ENCODE results near the gene JPH3.

JPH3 gene

DNA sequence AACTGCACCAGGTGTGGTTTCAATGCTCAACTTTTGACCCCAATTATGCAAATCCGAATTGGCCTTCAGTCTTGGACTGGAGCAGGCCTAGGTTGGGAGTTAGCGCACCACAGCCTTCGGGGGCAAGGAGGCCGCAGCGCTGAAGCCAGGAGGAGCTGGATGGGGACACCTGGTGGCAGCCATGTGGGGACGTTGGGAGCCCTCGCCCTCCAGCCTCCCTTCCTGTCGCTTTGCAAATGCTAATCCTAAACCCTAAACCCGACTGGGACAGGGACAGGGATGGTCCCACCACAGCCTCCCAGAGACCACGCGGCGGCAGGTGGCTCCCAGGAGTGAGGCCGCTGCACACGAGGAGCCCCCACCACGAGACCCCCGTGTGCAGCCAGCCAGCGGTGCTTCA is 104.8 kb downstream of the JPH3 start:
- H3K4me3 ChIP-seq (ENCODE audit: low read depth, low read length), result no peak overlapping the region
- in situ Hi-C loops (cut with HindIII; ENCODE audit: low pct_ligation_motif_present, low sequenced_read_pairs), result no loop called here
- no peak for DNase-seq
- H3K36me3 ChIP-seq (replicated peaks), result peaks cover 13% of the 10 kb centered on the region
- TF ChIP-seq, protein P1, sequence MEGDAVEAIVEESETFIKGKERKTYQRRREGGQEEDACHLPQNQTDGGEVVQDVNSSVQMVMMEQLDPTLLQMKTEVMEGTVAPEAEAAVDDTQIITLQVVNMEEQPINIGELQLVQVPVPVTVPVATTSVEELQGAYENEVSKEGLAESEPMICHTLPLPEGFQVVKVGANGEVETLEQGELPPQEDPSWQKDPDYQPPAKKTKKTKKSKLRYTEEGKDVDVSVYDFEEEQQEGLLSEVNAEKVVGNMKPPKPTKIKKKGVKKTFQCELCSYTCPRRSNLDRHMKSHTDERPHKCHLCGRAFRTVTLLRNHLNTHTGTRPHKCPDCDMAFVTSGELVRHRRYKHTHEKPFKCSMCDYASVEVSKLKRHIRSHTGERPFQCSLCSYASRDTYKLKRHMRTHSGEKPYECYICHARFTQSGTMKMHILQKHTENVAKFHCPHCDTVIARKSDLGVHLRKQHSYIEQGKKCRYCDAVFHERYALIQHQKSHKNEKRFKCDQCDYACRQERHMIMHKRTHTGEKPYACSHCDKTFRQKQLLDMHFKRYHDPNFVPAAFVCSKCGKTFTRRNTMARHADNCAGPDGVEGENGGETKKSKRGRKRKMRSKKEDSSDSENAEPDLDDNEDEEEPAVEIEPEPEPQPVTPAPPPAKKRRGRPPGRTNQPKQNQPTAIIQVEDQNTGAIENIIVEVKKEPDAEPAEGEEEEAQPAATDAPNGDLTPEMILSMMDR (IDR thresholded peaks at IDR 0.05; ENCODE audit: low read depth, low read length, missing control alignments), result peak; percentile 15
- no peak overlapping the region for H3K27ac ChIP-seq
- no peaks in the 10 kb centered on the region for H3K27me3 ChIP-seq (replicated peaks)

DNA sequence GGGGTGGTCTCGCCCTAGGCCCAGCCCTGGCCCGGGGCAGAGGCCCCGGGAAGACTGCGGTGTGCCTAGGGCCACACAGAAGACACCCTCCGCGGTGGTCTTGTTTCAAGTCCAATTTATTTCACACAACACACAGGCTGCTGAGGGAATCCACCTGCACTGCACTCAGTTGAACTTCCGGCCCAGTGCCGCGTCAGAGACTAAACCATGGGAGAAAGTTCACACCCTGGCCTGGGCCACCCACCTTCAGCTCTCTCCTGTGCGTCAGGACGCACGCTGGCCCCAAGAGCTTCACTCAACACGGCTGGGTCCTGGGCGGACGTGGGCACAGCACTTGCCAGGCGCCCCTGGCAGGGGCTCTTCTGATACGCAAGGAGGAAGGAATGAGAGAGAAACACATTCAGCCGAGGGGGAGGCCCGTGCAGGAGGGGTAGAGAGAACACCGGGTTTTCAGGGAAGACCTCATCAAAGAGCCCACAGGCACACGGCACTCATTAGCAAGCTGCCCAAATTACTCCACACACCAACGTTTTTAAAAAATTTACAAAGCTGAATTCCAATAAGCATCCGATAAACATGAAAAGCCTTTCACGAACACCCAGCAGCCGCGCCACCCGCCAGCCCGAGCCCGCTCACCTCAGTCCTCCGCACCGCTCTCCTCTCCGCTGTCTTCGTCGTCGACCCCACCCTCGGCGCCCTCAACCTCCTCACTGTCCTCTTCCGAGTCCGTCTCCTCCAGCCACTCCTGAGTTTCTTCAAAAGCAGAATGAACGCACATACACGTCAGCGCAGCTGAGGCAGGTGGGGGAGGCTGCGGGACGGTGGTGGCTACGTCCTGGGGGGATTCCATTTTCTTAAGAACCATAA is 105.6 kb downstream of the JPH3 start:
- in situ Hi-C loops (cut with HindIII; ENCODE audit: low pct_ligation_motif_present, low sequenced_read_pairs), result no loop called here
- peaks cover 12% of the 10 kb centered on the region for H3K36me3 ChIP-seq (replicated peaks)

DNA sequence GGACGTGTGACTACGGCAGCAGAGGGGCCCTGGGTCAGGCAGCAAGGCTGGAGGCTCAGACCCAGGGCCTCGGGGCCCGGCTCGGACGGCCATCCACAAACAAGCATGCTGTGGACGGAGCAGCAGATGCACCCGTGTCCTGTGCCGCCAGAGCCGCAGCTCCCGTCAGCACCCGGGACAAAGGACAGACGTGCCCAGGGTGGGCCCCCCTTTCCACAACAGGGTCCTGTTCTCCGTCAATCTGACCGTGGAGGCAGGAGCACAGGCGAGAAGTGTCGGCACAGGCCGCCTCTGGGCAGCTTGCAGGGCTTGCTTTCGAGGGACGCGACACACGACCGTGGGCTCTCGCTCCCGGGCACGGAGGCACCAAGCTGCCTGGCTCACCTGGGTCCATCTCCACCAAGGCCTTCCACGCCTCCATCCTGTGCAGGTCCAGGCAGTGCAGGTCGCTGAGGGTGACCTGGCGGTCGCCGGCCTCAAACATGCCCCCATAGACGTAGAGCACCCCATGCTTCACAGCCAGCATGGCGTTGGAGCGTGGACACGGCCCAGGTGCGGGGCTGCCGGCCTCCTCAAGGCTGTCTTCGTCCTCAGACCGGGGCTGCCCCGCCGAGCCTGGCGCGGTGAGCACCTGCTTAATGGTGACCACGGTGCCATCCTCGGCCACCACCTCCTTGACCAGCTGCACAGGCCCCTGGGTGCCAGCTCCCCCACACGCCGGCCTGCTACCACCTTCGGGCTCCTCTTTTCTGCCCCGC is 106.8 kb downstream of the JPH3 start:
- Histone ChIP-seq H3K27ac (no peak overlapping the region), H3K4me3 (ENCODE audit: low read depth, low read length) (no peak overlapping the region), H3K27me3 (replicated peaks) (no peaks in the 10 kb centered on the region), H3K36me3 (replicated peaks) (peaks cover 10% of the 10 kb centered on the region)
- no peak for DNase-seq
- in situ Hi-C loops (cut with HindIII; ENCODE audit: low pct_ligation_motif_present, low sequenced_read_pairs), result no loop called here
- TF ChIP-seq, protein P1 (IDR thresholded peaks at IDR 0.05; ENCODE audit: low read depth, low read length, missing control alignments), result no peak

More for the DNA sequence above, 105.6 kb downstream of the JPH3 start:
- Histone ChIP-seq H3K4me3 (ENCODE audit: low read depth, low read length) (no peak overlapping the region), H3K27me3 (replicated peaks) (no peaks in the 10 kb centered on the region), H3K27ac (no peak overlapping the region)
- DNase-seq, result no peak
- TF ChIP-seq, protein P1 (IDR thresholded peaks at IDR 0.05; ENCODE audit: low read depth, low read length, missing control alignments), result no peak

DNA sequence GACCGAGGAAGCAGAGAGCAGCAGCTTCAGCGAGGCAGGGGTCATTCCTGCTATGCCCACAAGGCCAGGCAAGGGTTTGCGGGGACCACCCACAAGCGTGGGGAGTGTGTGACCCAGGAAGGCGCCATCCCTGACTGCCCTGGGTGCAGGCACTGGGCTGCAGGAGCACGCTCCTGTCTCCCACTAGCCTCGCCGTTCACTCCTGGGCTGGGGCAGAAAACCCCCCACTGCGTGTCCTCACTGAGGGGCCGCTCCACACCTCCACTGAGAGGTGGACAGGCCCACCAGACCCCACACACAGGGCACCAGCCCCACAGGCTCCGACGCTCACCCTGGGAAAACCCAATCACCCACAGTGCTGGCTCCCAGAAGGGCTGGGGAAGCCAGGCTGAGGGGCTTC is 107.4 kb downstream of the JPH3 start:
- Histone ChIP-seq H3K36me3 (replicated peaks) (peaks cover 10% of the 10 kb centered on the region), H3K27me3 (replicated peaks) (no peaks in the 10 kb centered on the region), H3K27ac (no peak overlapping the region), H3K4me3 (ENCODE audit: low read depth, low read length) (no peak overlapping the region)
- TF ChIP-seq, protein P1 (IDR thresholded peaks at IDR 0.05; ENCODE audit: low read depth, low read length, missing control alignments), result no peak
- DNase-seq, result no peak
- in situ Hi-C loops (cut with HindIII; ENCODE audit: low pct_ligation_motif_present, low sequenced_read_pairs), result no loop called here

DNA sequence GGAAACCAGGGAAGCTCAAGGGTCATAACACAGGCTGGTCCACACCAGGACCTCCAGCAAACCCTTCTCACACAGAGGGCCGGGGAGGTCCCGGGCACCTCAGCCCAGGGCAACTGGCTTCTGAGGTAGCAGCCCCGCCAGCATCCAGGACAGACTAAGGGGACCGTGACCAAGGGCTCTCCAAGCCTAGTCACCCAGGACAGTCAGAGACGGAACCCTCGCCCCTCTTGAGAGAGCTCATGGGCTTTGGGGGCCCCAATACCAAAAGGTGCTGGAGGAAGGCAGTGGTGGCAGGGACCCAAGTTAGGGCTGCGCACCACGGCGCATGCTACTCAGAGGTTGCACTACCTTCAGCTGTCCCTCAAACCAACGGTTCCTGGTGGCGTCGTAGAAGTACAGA is 108.6 kb downstream of the JPH3 start:
- Histone ChIP-seq H3K27me3 (replicated peaks) (no peaks in the 10 kb centered on the region), H3K4me3 (ENCODE audit: low read depth, low read length) (no peak overlapping the region), H3K27ac (no peak overlapping the region), H3K36me3 (replicated peaks) (peaks cover 10% of the 10 kb centered on the region)
- TF ChIP-seq, protein P1 (IDR thresholded peaks at IDR 0.05; ENCODE audit: low read depth, low read length, missing control alignments), result no peak
- DNase-seq, result no peak
- in situ Hi-C loops (cut with HindIII; ENCODE audit: low pct_ligation_motif_present, low sequenced_read_pairs), result no loop called here

Data from brain microvascular endothelial cell (primary cell).